SK-N-SH (cell line): ENCODE data around the gene GPRASP3. TPM values are rescaled to one million over a fixed set of nuclear protein-coding genes. Genes with fewer than 3 reads are reported as not detected.
A peak's percentile ranks its signal among the peaks of the same experiment; 100 is the strongest.

Experiments used
- CTCF ChIA-PET: fragments of 300-600, 350-600 bp; formaldehyde crosslinking; extraction: SDS; loops from one replicate; lab custom pipeline; 2021; lab: Yijun Ruan, JAX
- POLR2A ChIA-PET: fragments of 350-600 bp; sonication (Branson Sonifier 250); formaldehyde crosslinking; extraction: SDS; loops from one replicate; lab custom pipeline; 2020; ENCODE audit warnings: antibody characterized with exemption, inconsistent platforms; lab: Yijun Ruan, JAX
- DNase-seq: peaks from one replicate; pipeline ENCODE4 v3.0.0; 2012
- H2AFZ ChIP-seq: fragments of 200-600 bp; sonication (generic); 2 replicates; pipeline ENCODE4 v1.8.1; 2016; ENCODE audit warnings: antibody characterized with exemption, mild to moderate bottlenecking, low read depth
- H3F3A ChIP-seq: fragments of 200-600 bp; sonication (generic); replicated peaks from 2 replicates; pipeline ENCODE3; 2016; ENCODE audit warnings: antibody characterized with exemption, mild to moderate bottlenecking; ENCODE audit not compliant: insufficient read depth
- H3K27ac ChIP-seq, 2 experiments: fragments of 200-500 bp in 1 of 2; fragments of 200-600 bp in 1 of 2; sonication (Bioruptor generic) in 1 of 2; sonication (generic), shearing (Covaris generic) in 1 of 2; 2 replicates each; pipeline versions ENCODE4 v1.5.1 to v1.6.1; 2014 to 2016; ENCODE audit warnings: low read depth in 2 of 2, inconsistent platforms in 1 of 2, low read length in 1 of 2, mild to moderate bottlenecking in 1 of 2, mixed read lengths in 1 of 2
- H3K27me3 ChIP-seq: fragments of 200-600 bp; sonication (generic), shearing (Covaris generic); 2 replicates; pipeline ENCODE4 v1.6.1; 2016; ENCODE audit warnings: mixed run types; ENCODE audit not compliant: insufficient read depth
- H3K36me3 ChIP-seq, 2 experiments: fragments of 200-500 bp in 1 of 2; fragments of 200-600 bp in 1 of 2; sonication (Bioruptor generic) in 1 of 2; sonication (generic) in 1 of 2; replicated peaks in 1 of 2; 2 replicates each; pipeline versions ENCODE3 to v1.5.1; 2014 to 2016; ENCODE audit warnings: low read length in 1 of 2, mild to moderate bottlenecking in 1 of 2; ENCODE audit not compliant: insufficient read depth in 2 of 2, control insufficient read depth in 1 of 2
- H3K4me1 ChIP-seq, 2 experiments: fragments of 200-500 bp in 1 of 2; fragments of 200-600 bp in 1 of 2; sonication (Bioruptor generic) in 1 of 2; sonication (generic), shearing (Covaris generic) in 1 of 2; 2 replicates each; pipeline versions ENCODE4 v1.5.1 to v1.6.1; 2014 to 2016; ENCODE audit warnings: low read depth in 1 of 2, low read length in 1 of 2, mixed run types in 1 of 2; ENCODE audit not compliant: insufficient read depth in 2 of 2, control insufficient read depth in 1 of 2
- H3K4me2 ChIP-seq: fragments of 200-600 bp; sonication (generic), shearing (Covaris generic); 2 replicates; pipeline ENCODE4 v1.6.1; 2017; ENCODE audit warnings: mixed run types
- H3K4me3 ChIP-seq, 2 experiments: fragments of 200-500 bp in 1 of 2; fragments of 200-600 bp in 1 of 2; sonication (Bioruptor generic) in 1 of 2; sonication (generic), shearing (Covaris generic) in 1 of 2; 2 replicates each; pipeline versions ENCODE4 v1.5.1 to v1.8.1; 2014 to 2016; ENCODE audit warnings: low read depth in 2 of 2, inconsistent platforms in 1 of 2, low read length in 1 of 2, mild to moderate bottlenecking in 1 of 2, mixed read lengths in 1 of 2, moderate library complexity in 1 of 2
- H3K79me2 ChIP-seq: fragments of 200-600 bp; sonication (generic); 2 replicates; pipeline ENCODE4 v1.8.1; 2017; ENCODE audit warnings: mild to moderate bottlenecking; ENCODE audit not compliant: insufficient read depth
- H3K9ac ChIP-seq: fragments of 200-600 bp; sonication (generic); 2 replicates; pipeline ENCODE4 v1.6.1; 2017; ENCODE audit warnings: mixed run types
- H3K9me2 ChIP-seq: fragments of 200-600 bp; sonication (generic); 2 replicates; pipeline ENCODE4 v1.6.1; 2017; ENCODE audit warnings: mixed run types
- H3K9me3 ChIP-seq: fragments of 200-600 bp; sonication (generic); 2 replicates; pipeline ENCODE4 v1.6.1; 2017; ENCODE audit warnings: mixed run types, mild to moderate bottlenecking, moderate library complexity
- H4K20me1 ChIP-seq: fragments of 200-600 bp; sonication (generic); 2 replicates; pipeline ENCODE4 v1.6.1; 2017; ENCODE audit warnings: mild to moderate bottlenecking, mixed run types; ENCODE audit not compliant: insufficient read depth
- CHD2 ChIP-seq: fragments of 150-350 bp; IDR thresholded peaks from 2 replicates; pipeline ENCODE4 v1.6.1; 2018; ENCODE audit warnings: low read length; ENCODE audit not compliant: partially characterized antibody
- EP300 ChIP-seq, 2 experiments: IDR thresholded peaks; 2 replicates each; pipeline versions ENCODE4 v1.4.0 to v1.6.1; 2012; ENCODE audit warnings: borderline replicate concordance in 1 of 2, low read depth in 1 of 2, low read length in 1 of 2
- EZH2phosphoT487 ChIP-seq: fragments of 200-600 bp; sonication (generic); IDR thresholded peaks from 2 replicates; pipeline ENCODE4 v1.6.1; 2017; ENCODE audit warnings: low read depth, mixed run types, mild to moderate bottlenecking, antibody characterized with exemption, moderate library complexity, borderline replicate concordance
- FOSL2 ChIP-seq: IDR thresholded peaks from 2 replicates; pipeline ENCODE4 v1.4.0; 2012; ENCODE audit warnings: low read depth, mild to moderate bottlenecking, moderate library complexity, borderline replicate concordance
- FOXJ3 ChIP-seq: sonication (generic); formaldehyde crosslinking; IDR thresholded peaks from 2 replicates; pipeline ENCODE4 v1.5.1; 2020; ENCODE audit warnings: mild to moderate bottlenecking, missing genetic modification reagents
- FOXM1 ChIP-seq: IDR thresholded peaks from 2 replicates; pipeline ENCODE4 v1.4.0; 2012; ENCODE audit warnings: low read depth, mild to moderate bottlenecking
- GABPA ChIP-seq: IDR thresholded peaks from 2 replicates; pipeline ENCODE4 v1.4.0; 2012; ENCODE audit warnings: low read depth, mild to moderate bottlenecking
- GATA2 ChIP-seq: sonication (generic); formaldehyde crosslinking; IDR thresholded peaks from 2 replicates; pipeline ENCODE4 v1.5.0; 2020; ENCODE audit warnings: mild to moderate bottlenecking, missing genetic modification reagents
- MEF2A ChIP-seq: IDR thresholded peaks from 2 replicates; pipeline ENCODE4 v1.4.0; 2012; ENCODE audit warnings: low read depth, borderline replicate concordance
- MXI1 ChIP-seq: IDR thresholded peaks from 2 replicates; pipeline ENCODE4 v1.6.1; 2012; ENCODE audit warnings: mild to moderate bottlenecking, low read depth, low read length, improper control_type of control experiment
- NFIC ChIP-seq: IDR thresholded peaks from 2 replicates; pipeline ENCODE4 v1.4.0; 2012; ENCODE audit warnings: borderline replicate concordance
- NRF1 ChIP-seq: IDR thresholded peaks from 2 replicates; pipeline ENCODE4 v1.6.1; 2012; ENCODE audit warnings: low read depth, mild to moderate bottlenecking, low read length
- POLR2AphosphoS5 ChIP-seq: IDR thresholded peaks from 2 replicates; pipeline ENCODE4 v1.6.1; 2012; ENCODE audit warnings: low read depth, low read length
- RCOR1 ChIP-seq: fragments of 150-350 bp; IDR thresholded peaks from 2 replicates; pipeline ENCODE4 v1.6.1; 2017; ENCODE audit warnings: antibody characterized with exemption, low read length
- RFX5 ChIP-seq: IDR thresholded peaks from 2 replicates; pipeline ENCODE4 v1.6.1; 2012; ENCODE audit warnings: mild to moderate bottlenecking, improper control_type of control experiment, low read length
- SIN3A ChIP-seq: IDR thresholded peaks from 2 replicates; pipeline ENCODE4 v1.6.1; 2012; ENCODE audit warnings: low read depth, mild to moderate bottlenecking, low read length, moderate library complexity, borderline replicate concordance
- TAF1 ChIP-seq: IDR thresholded peaks from 2 replicates; pipeline ENCODE4 v1.6.1; 2012; ENCODE audit warnings: low read depth, mild to moderate bottlenecking, low read length, moderate library complexity, borderline replicate concordance
- TEAD4 ChIP-seq: IDR thresholded peaks from 2 replicates; pipeline ENCODE4 v1.4.0; 2012; ENCODE audit warnings: mild to moderate bottlenecking, borderline replicate concordance; ENCODE audit not compliant: insufficient read depth
- YY1 ChIP-seq: IDR thresholded peaks from 2 replicates; pipeline ENCODE4 v1.4.0; 2012; ENCODE audit warnings: low read depth, mild to moderate bottlenecking
- WGBS: methylation state at CpG from one replicate; pipeline ENCODE4 v1.1.6; 2017; ENCODE audit warnings: low lambda C conversion rate; 5-methylcytosine and 5-hydroxymethylcytosine counted together
- polyA plus RNA-seq, 3 experiments: library from polyadenylated mRNA; depleted of rRNA; stranded (reverse); fragments of >200 nt; gene quantifications; 2 replicates each; pipeline ENCODE4 v1.2.3, GENCODE V29; 2012
- TF ChIP-seq, protein P1 (sequence below): IDR thresholded peaks from 2 replicates; pipeline ENCODE4 v1.4.0; 2012; ENCODE audit warnings: low read depth, borderline replicate concordance
- TF ChIP-seq, protein P2 (sequence below): IDR thresholded peaks from 2 replicates; pipeline ENCODE4 v1.4.0; 2012; ENCODE audit warnings: low read depth, borderline replicate concordance
- TF ChIP-seq, protein P3 (sequence below): IDR thresholded peaks from 2 replicates; pipeline ENCODE4; 2012
- TF ChIP-seq, protein P4 (sequence below): fragments of 200-600 bp; sonication (generic); IDR thresholded peaks from 2 replicates; pipeline ENCODE4 v1.6.1; 2017; ENCODE audit warnings: antibody characterized with exemption, mild to moderate bottlenecking, moderate library complexity

Gene GPRASP3
- polyA plus RNA-seq, 1 of the 3 experiments (the other 2 are of a cell fraction) = 2.5 TPM

DNA sequence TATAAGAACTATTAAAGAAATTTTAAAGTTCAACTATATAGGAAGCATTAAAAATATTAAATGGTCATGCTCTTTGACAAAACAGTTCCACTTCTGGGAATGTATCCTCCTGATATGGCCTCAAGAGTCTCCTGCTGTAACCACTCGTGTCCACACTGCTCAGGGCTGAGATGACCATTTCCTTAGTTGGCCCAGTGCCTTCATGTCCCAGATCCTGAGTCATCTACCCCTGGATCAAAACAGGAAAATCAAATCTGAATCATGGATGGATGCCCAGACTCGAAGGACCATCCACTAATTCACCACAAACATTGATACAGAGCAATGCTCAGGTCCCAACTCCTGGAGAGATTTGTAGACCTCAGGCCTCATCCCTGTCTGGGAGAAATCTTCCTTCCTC, 44.7 kb downstream of the GPRASP3 start (continued):
- TF ChIP-seq, protein P1, sequence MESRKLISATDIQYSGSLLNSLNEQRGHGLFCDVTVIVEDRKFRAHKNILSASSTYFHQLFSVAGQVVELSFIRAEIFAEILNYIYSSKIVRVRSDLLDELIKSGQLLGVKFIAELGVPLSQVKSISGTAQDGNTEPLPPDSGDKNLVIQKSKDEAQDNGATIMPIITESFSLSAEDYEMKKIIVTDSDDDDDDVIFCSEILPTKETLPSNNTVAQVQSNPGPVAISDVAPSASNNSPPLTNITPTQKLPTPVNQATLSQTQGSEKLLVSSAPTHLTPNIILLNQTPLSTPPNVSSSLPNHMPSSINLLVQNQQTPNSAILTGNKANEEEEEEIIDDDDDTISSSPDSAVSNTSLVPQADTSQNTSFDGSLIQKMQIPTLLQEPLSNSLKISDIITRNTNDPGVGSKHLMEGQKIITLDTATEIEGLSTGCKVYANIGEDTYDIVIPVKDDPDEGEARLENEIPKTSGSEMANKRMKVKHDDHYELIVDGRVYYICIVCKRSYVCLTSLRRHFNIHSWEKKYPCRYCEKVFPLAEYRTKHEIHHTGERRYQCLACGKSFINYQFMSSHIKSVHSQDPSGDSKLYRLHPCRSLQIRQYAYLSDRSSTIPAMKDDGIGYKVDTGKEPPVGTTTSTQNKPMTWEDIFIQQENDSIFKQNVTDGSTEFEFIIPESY = no peak
- TF ChIP-seq MEF2A (no peak), GABPA (no peak), FOXJ3 (CRISPR knock-in tag) (no peak), FOSL2 (peak; percentile 73; the same call in 1 of the 2 replicates), TAF1 (no peak), NFIC (peak; percentile 93), FOXM1 (no peak), EP300 (IDR thresholded peaks at IDR 0.05; ENCODE audit: borderline replicate concordance in 1 of 2, low read depth in 1 of 2, low read length in 1 of 2) (peak in 1 of 2 experiments; percentile 63; a peak in 1 of 4 replicates), TEAD4 (0 out of 2 replicates have a peak, but pooled peaks have one; percentile 28)
- TF ChIP-seq, protein P2, sequence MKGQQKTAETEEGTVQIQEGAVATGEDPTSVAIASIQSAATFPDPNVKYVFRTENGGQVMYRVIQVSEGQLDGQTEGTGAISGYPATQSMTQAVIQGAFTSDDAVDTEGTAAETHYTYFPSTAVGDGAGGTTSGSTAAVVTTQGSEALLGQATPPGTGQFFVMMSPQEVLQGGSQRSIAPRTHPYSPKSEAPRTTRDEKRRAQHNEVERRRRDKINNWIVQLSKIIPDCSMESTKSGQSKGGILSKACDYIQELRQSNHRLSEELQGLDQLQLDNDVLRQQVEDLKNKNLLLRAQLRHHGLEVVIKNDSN = no peak
- TF ChIP-seq, protein P3, sequence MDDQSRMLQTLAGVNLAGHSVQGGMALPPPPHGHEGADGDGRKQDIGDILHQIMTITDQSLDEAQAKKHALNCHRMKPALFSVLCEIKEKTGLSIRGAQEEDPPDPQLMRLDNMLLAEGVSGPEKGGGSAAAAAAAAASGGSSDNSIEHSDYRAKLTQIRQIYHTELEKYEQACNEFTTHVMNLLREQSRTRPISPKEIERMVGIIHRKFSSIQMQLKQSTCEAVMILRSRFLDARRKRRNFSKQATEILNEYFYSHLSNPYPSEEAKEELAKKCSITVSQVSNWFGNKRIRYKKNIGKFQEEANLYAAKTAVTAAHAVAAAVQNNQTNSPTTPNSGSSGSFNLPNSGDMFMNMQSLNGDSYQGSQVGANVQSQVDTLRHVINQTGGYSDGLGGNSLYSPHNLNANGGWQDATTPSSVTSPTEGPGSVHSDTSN = peak; percentile 79

DNA sequence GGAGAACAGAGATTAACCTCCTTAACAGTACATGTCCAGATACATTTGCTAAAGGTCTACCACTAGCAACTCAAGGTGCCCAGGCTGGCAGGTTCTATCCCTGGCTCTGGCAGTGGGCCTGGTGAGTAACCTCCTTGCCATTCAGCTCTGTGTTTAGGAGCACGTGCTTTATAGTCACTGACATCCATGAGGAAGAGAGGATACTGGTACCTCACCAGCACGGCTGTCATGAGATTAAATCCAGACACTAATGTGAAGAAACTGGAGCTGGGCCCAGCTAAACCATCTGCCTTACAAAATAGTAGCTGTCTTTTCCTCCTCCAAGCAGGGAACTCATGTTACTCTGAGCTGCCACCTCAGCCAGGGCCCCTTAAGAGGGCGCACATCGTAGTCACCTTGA, 45.3 kb downstream of the GPRASP3 start:
- peaks cover 3 to 7% of the 10 kb centered on the region in 2 experiments; a peak in 2 of 4 replicates for H3K4me1 ChIP-seq
- H3K36me3 ChIP-seq = no peaks in the 10 kb centered on the region
- H2AFZ ChIP-seq = no peak overlapping the region; the same call in 1 of the 2 replicates
- no peak overlapping the region for H3K4me3 ChIP-seq
- DNase-seq = no peak
- WGBS = 13% methylated on average over 4 of the region's 4 CpGs
- H3K27me3 ChIP-seq = no peaks in the 10 kb centered on the region
- POLR2A ChIA-PET = no interaction called here
- peaks cover 17% of the 10 kb centered on the region for H3K79me2 ChIP-seq
- CTCF ChIA-PET = no interaction called here
- H3K9me2 ChIP-seq = no peaks in the 10 kb centered on the region
- peaks cover 24% of the 10 kb centered on the region for H3F3A ChIP-seq
- H3K9me3 ChIP-seq = no peaks in the 10 kb centered on the region
- no peak overlapping the region for H3K9ac ChIP-seq
- peak overlapping the region; percentile 67 to 89; a peak in 3 of 4 replicates for H3K27ac ChIP-seq
- peak overlapping the region; percentile 66 for H3K4me2 ChIP-seq
- H4K20me1 ChIP-seq = peaks cover 3% of the 10 kb centered on the region; the same call in 1 of the 2 replicates
- TF ChIP-seq EZH2phosphoT487 (no peak), SIN3A (peak; percentile 53), RFX5 (no peak), FOXJ3 (CRISPR knock-in tag) (no peak), YY1 (no peak), FOSL2 (peak; percentile 72; the same call in 1 of the 2 replicates), NFIC (peak; percentile 91), TAF1 (no peak), POLR2AphosphoS5 (peak; percentile 50; the same call in 1 of the 2 replicates), CHD2 (no peak), RCOR1 (no peak), MXI1 (0 out of 2 replicates have a peak, but pooled peaks have one; percentile 57), GATA2 (CRISPR knock-in tag) (no peak), NRF1 (no peak)
- TF ChIP-seq, protein P3 = peak; percentile 92
- TF ChIP-seq, protein P4, sequence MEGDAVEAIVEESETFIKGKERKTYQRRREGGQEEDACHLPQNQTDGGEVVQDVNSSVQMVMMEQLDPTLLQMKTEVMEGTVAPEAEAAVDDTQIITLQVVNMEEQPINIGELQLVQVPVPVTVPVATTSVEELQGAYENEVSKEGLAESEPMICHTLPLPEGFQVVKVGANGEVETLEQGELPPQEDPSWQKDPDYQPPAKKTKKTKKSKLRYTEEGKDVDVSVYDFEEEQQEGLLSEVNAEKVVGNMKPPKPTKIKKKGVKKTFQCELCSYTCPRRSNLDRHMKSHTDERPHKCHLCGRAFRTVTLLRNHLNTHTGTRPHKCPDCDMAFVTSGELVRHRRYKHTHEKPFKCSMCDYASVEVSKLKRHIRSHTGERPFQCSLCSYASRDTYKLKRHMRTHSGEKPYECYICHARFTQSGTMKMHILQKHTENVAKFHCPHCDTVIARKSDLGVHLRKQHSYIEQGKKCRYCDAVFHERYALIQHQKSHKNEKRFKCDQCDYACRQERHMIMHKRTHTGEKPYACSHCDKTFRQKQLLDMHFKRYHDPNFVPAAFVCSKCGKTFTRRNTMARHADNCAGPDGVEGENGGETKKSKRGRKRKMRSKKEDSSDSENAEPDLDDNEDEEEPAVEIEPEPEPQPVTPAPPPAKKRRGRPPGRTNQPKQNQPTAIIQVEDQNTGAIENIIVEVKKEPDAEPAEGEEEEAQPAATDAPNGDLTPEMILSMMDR = no peak
- TF ChIP-seq, protein P2 = peak; percentile 70
